ENCODE data around the gene TMEM233.

DNA sequence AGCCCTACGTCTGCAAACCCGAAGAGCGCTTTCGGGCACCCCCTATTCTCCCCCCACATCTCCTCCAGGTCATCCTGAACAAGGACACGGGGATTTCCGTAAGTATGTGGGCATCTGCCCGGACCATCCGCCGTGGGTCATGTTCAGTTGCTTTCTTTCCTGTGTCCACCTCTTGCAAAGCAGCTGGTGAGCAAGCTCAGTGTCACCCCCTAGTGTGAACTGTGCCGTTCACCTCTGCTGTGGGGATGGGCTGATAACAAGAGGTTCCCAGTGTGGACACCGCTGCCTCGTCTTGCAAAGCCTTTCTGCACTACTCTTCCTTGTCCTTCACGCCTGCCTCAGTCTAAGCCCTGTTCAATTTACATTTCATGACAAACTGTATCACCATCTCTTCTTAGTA is 83.0 kb downstream of the TMEM233 start:
- no peak for TF ChIP-seq CTCF (IDR thresholded peaks at IDR 0.05)
- TF ChIP-seq POLR2AphosphoS5 (IDR thresholded peaks at IDR 0.05): no peak
- TF ChIP-seq POLR2A (IDR thresholded peaks at IDR 0.05): no peak

All from upper lobe of left lung (tissue), 4 donors.